Transverse colon (tissue), 4 donors: ENCODE results near the gene VAPA. TPM values are rescaled to one million over a fixed set of nuclear protein-coding genes. Genes with fewer than 3 reads are reported as not detected.

Experiments used
- DNase-seq: peaks from one replicate; pipeline ENCODE4 v3.0.0-alpha.2; 2019
- H3K27ac ChIP-seq, 4 donors: fragments of 200-600 bp; sonication (generic); 2 replicates each; pipeline ENCODE4 v1.5.1; 2016 to 2018; ENCODE audit warnings: inconsistent platforms in 4 of 4
- H3K27me3 ChIP-seq: fragments of 200-600 bp; sonication (generic); 2 replicates; pipeline ENCODE4 v1.5.1; 2017; ENCODE audit warnings: inconsistent platforms
- H3K36me3 ChIP-seq, 4 donors: fragments of 200-600 bp; sonication (generic); 2 replicates each; pipeline ENCODE4 v1.5.1; 2017 to 2019; ENCODE audit warnings: inconsistent platforms in 4 of 4
- H3K4me1 ChIP-seq, 4 donors: fragments of 200-600 bp; sonication (generic); 2 replicates each; pipeline ENCODE4 v1.5.1; 2017 to 2020; ENCODE audit warnings: inconsistent platforms in 4 of 4
- H3K4me3 ChIP-seq, 4 donors: fragments of 200-600 bp; sonication (generic); 1 replicate in 1 of 4; 2 replicates in 3 of 4; pipeline versions ENCODE4 v1.5.1 to v1.6.1; 2017 to 2019; ENCODE audit warnings: inconsistent platforms in 4 of 4
- H3K9me3 ChIP-seq, 2 donors: fragments of 200-600 bp; sonication (generic); 2 replicates each; pipeline ENCODE4 v1.5.1; 2017 to 2019; ENCODE audit warnings: inconsistent platforms in 2 of 2
- CTCF ChIP-seq, 5 experiments: fragments of 200-600 bp in 3 of 5; fragments of 450-650 bp in 2 of 5; sonication (generic) in 3 of 5; IDR thresholded peaks; 1 replicate in 2 of 5; 2 replicates in 3 of 5; pipeline ENCODE4 v1.5.1; 2016 to 2017; ENCODE audit warnings: antibody characterized with exemption in 5 of 5, inconsistent platforms in 3 of 5, mild to moderate bottlenecking in 2 of 5, moderate library complexity in 1 of 5
- EP300 ChIP-seq: sonication (generic); formaldehyde crosslinking; IDR thresholded peaks from one replicate; pipeline ENCODE4 v1.6.1; 2017; ENCODE audit warnings: antibody characterized with exemption, low read depth
- POLR2A ChIP-seq: fragments of 450-650 bp; IDR thresholded peaks from one replicate; pipeline ENCODE4 v1.6.1; 2016; ENCODE audit warnings: antibody characterized with exemption, mild to moderate bottlenecking, moderate library complexity
- POLR2AphosphoS5 ChIP-seq, 3 donors: sonication (generic); formaldehyde crosslinking; IDR thresholded peaks; one replicate each; pipeline ENCODE4 v1.6.1; 2016; ENCODE audit warnings: antibody characterized with exemption in 3 of 3
- WGBS, 2 donors: methylation state at CpG; one replicate each; pipeline ENCODE4 v1.1.5; 2018; ENCODE audit warnings: low coverage in 1 of 2; 5-methylcytosine and 5-hydroxymethylcytosine counted together
- in situ Hi-C, 4 donors: fragments of 200-750 bp; cut with MboI; loops; one replicate each; pipeline versions ENCODE4 v1.15.0 to v1.15.1; 2017; ENCODE audit warnings: low sequenced_read_pairs in 3 of 4, low pct_ligation_motif_present in 1 of 4, low pct_unique_long_range_greater_than_20kb in 1 of 4
- intact Hi-C: fragments of 100-400 bp; cut with DNase I; formaldehyde crosslinking; loops from one replicate; pipeline ENCODE4 v1.15.1; 2023; ENCODE audit warnings: low total_unique reads
- total RNA-seq, 4 donors: library from RNA; depleted of rRNA; stranded (reverse); fragments of >200 nt; gene quantifications; one replicate each; pipeline ENCODE4 v1.1.0, GENCODE V29; 2016

VAPA gene
- total RNA-seq, 4 donors from 2014 or later, result 110 to 322 (median 213) TPM

GRCh38 chr18:9944805-9945204, 31.0 kb downstream of the VAPA start:
- TF ChIP-seq POLR2A (no peak), EP300 (no peak), POLR2AphosphoS5 (IDR thresholded peaks at IDR 0.05) (no peak), CTCF (IDR thresholded peaks at IDR 0.05) (no peak)
- intact Hi-C loops, result loop anchor here (10.0 kb wide), 1 partner anchor 240 kb away; the partner anchor contains the start of gene RAB31
- WGBS, 2 donors, result 88% methylated on average over 3 of the region's 3 CpGs

GRCh38 chr18:9946831-9947230, 33.0 kb downstream of the VAPA start:
- Histone ChIP-seq H3K27me3 (no peaks in the 10 kb centered on the region), H3K9me3 (no peaks in the 10 kb centered on the region), H3K4me1 (peaks cover 0 to 7% (median 0%) of the 10 kb centered on the region in 4 donors), H3K27ac (no peak overlapping the region), H3K36me3 (peaks cover 0 to 27% (median 7%) of the 10 kb centered on the region in 4 donors), H3K4me3 (no peak overlapping the region)
- DNase-seq, result no peak
- intact Hi-C loops (loop anchor here (10.0 kb wide), 1 partner anchor 242 kb away; the partner anchor contains the start of gene RAB31), in situ Hi-C loops (loop anchor here in 1 of 4 donors (25.0 kb wide), 1 partner anchor 335 kb away; the partner anchor contains the start of gene PPP4R1)
- TF ChIP-seq EP300, result no peak
- TF ChIP-seq POLR2AphosphoS5 (IDR thresholded peaks at IDR 0.05), result no peak
- TF ChIP-seq POLR2A, result no peak
- 94 to 95% methylated on average over 3 of the region's 3 CpGs for WGBS, 2 donors

More at GRCh38 chr18:9944805-9945204, 31.0 kb downstream of the VAPA start:
- Histone ChIP-seq H3K9me3 (no peaks in the 10 kb centered on the region), H3K4me1 (no peaks in the 10 kb centered on the region), H3K36me3 (peaks cover 0 to 33% (median 5%) of the 10 kb centered on the region in 4 donors), H3K27ac (no peak overlapping the region), H3K4me3 (no peak overlapping the region), H3K27me3 (no peaks in the 10 kb centered on the region)
- no peak for DNase-seq
- in situ Hi-C loops, result loop anchor here in 1 of 4 donors (25.0 kb wide), 1 partner anchor 333 kb away; the partner anchor contains the start of gene PPP4R1

- Histone ChIP-seq H3K4me3 (no peak overlapping the region), H3K27ac (no peak overlapping the region), H3K9me3 (no peaks in the 10 kb centered on the region), H3K4me1 (peaks cover 0 to 7% (median 0%) of the 10 kb centered on the region in 4 donors), H3K36me3 (peaks cover 0 to 23% (median 8%) of the 10 kb centered on the region in 4 donors), H3K27me3 (no peaks in the 10 kb centered on the region)
- WGBS, 2 donors, result 50 to 56% methylated on average over 1 of the region's 1 CpG
- intact Hi-C loops, result loop anchor here (10.0 kb wide), 1 partner anchor 242 kb away; the partner anchor contains the start of gene RAB31
- in situ Hi-C loops, result loop anchor here in 1 of 4 donors (25.0 kb wide), 1 partner anchor 335 kb away; the partner anchor contains the start of gene PPP4R1
- DNase-seq, result no peak
- TF ChIP-seq POLR2A (no peak), POLR2AphosphoS5 (IDR thresholded peaks at IDR 0.05) (no peak)
These were observed 33.4 kb downstream of the VAPA start for GRCh38 chr18:9947248-9947647.

- WGBS, 2 donors, result 86% methylated on average over 2 of the region's 2 CpGs
- Histone ChIP-seq H3K36me3 (peaks cover 0 to 34% (median 12%) of the 10 kb centered on the region in 4 donors), H3K4me1 (peaks cover 0 to 7% (median 0%) of the 10 kb centered on the region in 4 donors), H3K27me3 (no peaks in the 10 kb centered on the region), H3K4me3 (no peak overlapping the region), H3K27ac (no peak overlapping the region), H3K9me3 (no peaks in the 10 kb centered on the region)
- DNase-seq, result no peak
- TF ChIP-seq POLR2AphosphoS5 (IDR thresholded peaks at IDR 0.05) (no peak), POLR2A (no peak), CTCF (IDR thresholded peaks at IDR 0.05) (no peak), EP300 (no peak)
- in situ Hi-C loops, result loop anchor here in 1 of 4 donors (25.0 kb wide), 1 partner anchor 337 kb away; the partner anchor contains the start of gene PPP4R1
- intact Hi-C loops, result loop anchor here (10.0 kb wide), 1 partner anchor 245 kb away; the partner anchor contains the start of gene RAB31
These were observed 35.5 kb downstream of the VAPA start for GRCh38 chr18:9949315-9949714.

GRCh38 chr18:9949861-9950260, 36.0 kb downstream of the VAPA start:
- Histone ChIP-seq H3K36me3 (peaks cover 0 to 36% (median 13%) of the 10 kb centered on the region in 4 donors), H3K4me1 (peaks cover 0 to 7% (median 0%) of the 10 kb centered on the region in 4 donors), H3K27me3 (no peaks in the 10 kb centered on the region), H3K9me3 (no peaks in the 10 kb centered on the region), H3K4me3 (no peak overlapping the region), H3K27ac (no peak overlapping the region)
- no peak for DNase-seq
- intact Hi-C loops (loop anchor here (10.0 kb wide), 1 partner anchor 245 kb away; the partner anchor contains the start of gene RAB31), in situ Hi-C loops (loop anchor here in 1 of 4 donors (25.0 kb wide), 1 partner anchor 338 kb away; the partner anchor contains the start of gene PPP4R1)
- no peak for TF ChIP-seq EP300
- TF ChIP-seq CTCF (IDR thresholded peaks at IDR 0.05), result no peak
- TF ChIP-seq POLR2A, result no peak
- no peak for TF ChIP-seq POLR2AphosphoS5 (IDR thresholded peaks at IDR 0.05)
- 94 to 95% methylated on average over 5 of the region's 5 CpGs for WGBS, 2 donors
